ENCODE data around the gene SPTLC1.
"Not testable (repeated sequence)": the region's sequence is repeated elsewhere in the genome, so short reads cannot be mapped to it uniquely, and the experiment has no call there.

Gene SPTLC1

GRCh38 chr9:92140074-92140753 lies 25.0 kb upstream of the SPTLC1 start:
- DNase-seq (ENCODE audit: low spot score): peak; percentile 83

- not testable (repeated sequence) for DNase-seq (ENCODE audit: low spot score)
Measured at GRCh38 chr9:92138960-92139540, 23.8 kb upstream of the SPTLC1 start.

GRCh38 chr9:92138157-92138959 lies 23.1 kb upstream of the SPTLC1 start:
- DNase-seq (ENCODE audit: low spot score): peak; percentile 80

- no peak for DNase-seq (ENCODE audit: low spot score)
Measured at GRCh38 chr9:92136184-92136858, 21.1 kb upstream of the SPTLC1 start.

- DNase-seq (ENCODE audit: low spot score): no peak
Measured at GRCh38 chr9:92135576-92135975, 20.4 kb upstream of the SPTLC1 start.

- DNase-seq (ENCODE audit: low spot score): peak; percentile 90
Measured at GRCh38 chr9:92133949-92134604, 18.9 kb upstream of the SPTLC1 start.

- not testable (repeated sequence) for DNase-seq (ENCODE audit: low spot score)
Measured at GRCh38 chr9:92132913-92133312, 17.7 kb upstream of the SPTLC1 start.

GRCh38 chr9:92132501-92132900 lies 17.3 kb upstream of the SPTLC1 start:
- DNase-seq (ENCODE audit: low spot score): no peak

GRCh38 chr9:92122800-92123199 lies 7.6 kb upstream of the SPTLC1 start:
- no peak for DNase-seq (ENCODE audit: low spot score)

GRCh38 chr9:92122061-92122460 lies 6.8 kb upstream of the SPTLC1 start:
- no peak for DNase-seq (ENCODE audit: low spot score)

GRCh38 chr9:92121265-92121664 lies 6.1 kb upstream of the SPTLC1 start:
- no peak for DNase-seq (ENCODE audit: low spot score)

- no peak for DNase-seq (ENCODE audit: low spot score)
Measured at GRCh38 chr9:92120138-92120537, 4.9 kb upstream of the SPTLC1 start.

GRCh38 chr9:92119586-92119985 lies 4.4 kb upstream of the SPTLC1 start:
- no peak for DNase-seq (ENCODE audit: low spot score)

- DNase-seq (ENCODE audit: low spot score): no peak
Measured at GRCh38 chr9:92108122-92108521, 7.1 kb downstream of the SPTLC1 start.

GRCh38 chr9:92105446-92106225 lies 9.6 kb downstream of the SPTLC1 start:
- not testable (repeated sequence) for DNase-seq (ENCODE audit: low spot score)

GRCh38 chr9:92103601-92104000 lies 11.6 kb downstream of the SPTLC1 start:
- DNase-seq (ENCODE audit: low spot score): not testable (repeated sequence)

- peak; percentile 88 for DNase-seq (ENCODE audit: low spot score)
Measured at GRCh38 chr9:92100237-92100911, 14.8 kb downstream of the SPTLC1 start.

- no peak for DNase-seq (ENCODE audit: low spot score)
Measured at GRCh38 chr9:92098638-92099037, 16.6 kb downstream of the SPTLC1 start.

GRCh38 chr9:92097997-92098482 lies 17.2 kb downstream of the SPTLC1 start:
- no peak for DNase-seq (ENCODE audit: low spot score)

- no peak for DNase-seq (ENCODE audit: low spot score)
Measured at GRCh38 chr9:92095236-92095635, 20.0 kb downstream of the SPTLC1 start.
